IPS-18c (cell line): Measurements from ENCODE around the gene C5orf34.
"Not testable (repeated sequence)": the region's sequence is repeated elsewhere in the genome, so short reads cannot be mapped to it uniquely, and the experiment has no call there.

Source experiments
- H3K4me3 ChIP-seq: 2 replicates; pipeline ENCODE4 v1.7.0; 2013; ENCODE audit warnings: low read depth, mild to moderate bottlenecking, low read length, moderate library complexity; ENCODE audit not compliant: insufficient read depth
- H3K9me3 ChIP-seq: one replicate; pipeline ENCODE4 v1.6.1; 2013; ENCODE audit warnings: mild to moderate bottlenecking, low read length, moderate library complexity; ENCODE audit not compliant: control insufficient read depth, insufficient read depth

The C5orf34 gene

DNA sequence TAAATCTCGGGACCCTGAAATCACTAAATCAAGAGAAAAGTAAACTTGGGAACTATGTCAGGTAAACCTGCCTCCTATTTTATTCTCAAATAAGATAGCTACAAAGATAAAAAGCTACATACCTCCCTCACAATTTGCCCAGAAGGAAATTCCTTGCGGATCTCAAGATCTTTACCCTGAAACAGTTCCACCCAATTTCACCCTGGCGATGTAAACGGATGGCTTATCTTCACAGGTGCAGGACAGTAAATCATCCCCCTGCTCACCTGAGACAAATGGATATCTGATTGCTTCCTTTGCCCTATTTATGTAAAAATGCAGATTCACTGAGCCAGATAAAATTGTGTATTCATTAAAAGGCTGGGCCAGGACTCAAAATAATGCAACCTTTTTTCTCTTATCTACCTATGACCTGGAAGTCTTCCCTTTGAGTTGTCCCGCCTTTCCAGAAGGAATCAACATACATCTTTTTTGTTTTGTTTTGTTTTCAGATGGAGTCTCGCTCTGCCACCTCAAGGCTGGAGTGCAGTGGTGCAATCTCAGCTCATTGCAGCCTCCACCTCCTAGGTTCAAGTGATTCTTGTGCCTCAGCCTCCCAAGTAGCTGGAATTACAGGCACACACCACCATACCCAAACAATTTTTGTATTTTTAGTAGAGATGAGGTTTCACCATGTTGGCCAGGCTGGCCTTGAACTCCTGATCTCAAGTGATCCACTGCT lies 45.1 kb downstream of the C5orf34 start:
- Histone ChIP-seq H3K4me3 (no peak overlapping the region), H3K9me3 (no peaks in the 10 kb centered on the region)

DNA sequence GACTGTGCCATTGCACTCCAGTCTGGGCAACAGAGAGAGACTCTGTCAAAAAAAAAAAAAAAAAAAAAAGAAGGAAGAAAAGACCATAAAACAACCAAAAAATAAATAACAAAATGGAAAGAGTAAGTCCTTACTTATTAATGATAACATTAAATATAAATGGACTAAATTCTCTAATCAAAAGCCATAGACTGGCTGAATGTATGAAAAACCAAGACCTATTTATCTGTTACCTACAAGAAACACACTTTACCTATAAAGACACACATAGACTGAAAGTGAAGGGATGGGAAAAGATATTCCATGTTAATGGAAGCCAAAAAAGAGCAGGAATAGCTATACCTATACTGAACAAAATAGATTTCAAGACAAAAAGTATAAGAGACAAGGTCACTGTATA lies 47.8 kb downstream of the C5orf34 start:
- Histone ChIP-seq H3K9me3 (no peaks in the 10 kb centered on the region), H3K4me3 (no peak overlapping the region)

DNA sequence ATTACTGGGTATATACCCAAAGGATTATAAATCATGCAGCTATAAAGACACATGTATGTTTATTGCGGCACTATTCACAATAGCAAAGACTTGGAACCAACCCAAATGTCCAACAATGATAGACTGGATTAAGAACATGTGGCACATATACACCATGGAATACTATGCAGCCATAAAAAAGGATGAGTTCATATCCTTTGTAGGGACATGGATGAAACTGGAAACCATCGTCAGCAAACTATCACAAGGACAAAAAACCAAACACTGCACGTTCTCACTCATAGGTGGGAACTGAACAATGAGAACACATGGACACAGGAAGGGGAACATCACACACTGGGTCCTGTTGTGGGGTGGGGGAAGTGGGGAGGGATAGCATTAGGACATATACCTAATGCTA lies 49.5 kb downstream of the C5orf34 start:
- not testable (repeated sequence) for H3K4me3 ChIP-seq, H3K9me3 ChIP-seq

DNA sequence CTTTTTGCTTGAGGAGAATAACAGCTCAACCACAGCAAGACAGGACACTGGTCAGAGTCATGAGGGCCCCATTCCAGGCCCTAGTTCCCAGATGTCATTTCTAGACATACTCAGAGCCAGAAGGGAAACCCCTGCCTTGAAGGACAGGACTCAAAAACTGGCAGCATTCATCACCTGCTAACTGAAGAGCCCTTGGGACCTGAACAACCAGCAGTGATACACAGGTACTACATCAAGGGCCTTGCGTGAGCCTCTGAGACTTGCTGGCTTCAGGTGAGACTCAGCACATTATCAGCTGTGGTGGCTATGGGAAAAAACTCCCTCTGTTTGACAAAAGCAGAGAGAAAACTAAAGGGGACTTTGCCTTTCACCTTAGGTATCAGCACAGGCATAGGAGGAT lies 53.9 kb downstream of the C5orf34 start:
- Histone ChIP-seq H3K9me3 (peaks cover 2% of the 10 kb centered on the region), H3K4me3 (no peak overlapping the region)

DNA sequence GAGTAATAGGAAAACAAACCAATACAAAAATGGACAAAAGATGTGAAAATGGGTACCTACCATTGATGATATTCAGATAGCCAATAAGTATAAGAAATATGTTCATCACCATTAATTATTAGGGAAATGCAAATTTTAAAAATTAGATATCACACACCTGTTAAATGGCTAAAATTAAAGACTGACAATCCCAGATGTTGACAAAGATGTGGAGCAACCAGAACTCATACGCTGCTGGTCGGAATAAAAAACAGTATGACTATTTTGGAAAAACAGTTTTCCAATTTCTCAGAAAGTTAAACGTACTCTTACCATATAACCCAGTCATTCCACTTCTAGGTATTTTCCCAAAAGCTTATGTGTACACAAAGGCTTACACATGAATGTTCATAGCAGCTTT lies 58.4 kb downstream of the C5orf34 start:
- Histone ChIP-seq H3K4me3 (no peak overlapping the region), H3K9me3 (peaks cover 2% of the 10 kb centered on the region)

DNA sequence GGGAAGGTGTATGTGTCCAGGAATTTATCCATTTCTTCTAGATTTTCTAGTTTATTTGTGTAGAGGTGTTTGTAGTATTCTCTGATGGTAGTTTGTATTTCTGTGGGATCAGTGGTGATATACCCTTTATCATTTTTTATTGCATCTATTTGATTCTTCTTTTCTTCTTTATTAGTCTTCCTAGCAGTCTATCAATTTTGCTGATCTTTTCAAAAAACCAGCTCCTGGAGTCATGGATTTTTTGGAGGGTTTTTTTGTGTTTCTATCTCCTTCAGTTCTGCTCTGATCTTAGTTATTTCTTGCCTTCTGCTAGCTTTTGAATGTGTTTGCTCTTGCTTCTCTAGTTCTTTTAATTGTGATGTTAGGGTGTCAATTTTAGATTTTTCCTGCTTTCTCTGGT lies 73.4 kb downstream of the C5orf34 start:
- not testable (repeated sequence) for H3K4me3 ChIP-seq, H3K9me3 ChIP-seq

DNA sequence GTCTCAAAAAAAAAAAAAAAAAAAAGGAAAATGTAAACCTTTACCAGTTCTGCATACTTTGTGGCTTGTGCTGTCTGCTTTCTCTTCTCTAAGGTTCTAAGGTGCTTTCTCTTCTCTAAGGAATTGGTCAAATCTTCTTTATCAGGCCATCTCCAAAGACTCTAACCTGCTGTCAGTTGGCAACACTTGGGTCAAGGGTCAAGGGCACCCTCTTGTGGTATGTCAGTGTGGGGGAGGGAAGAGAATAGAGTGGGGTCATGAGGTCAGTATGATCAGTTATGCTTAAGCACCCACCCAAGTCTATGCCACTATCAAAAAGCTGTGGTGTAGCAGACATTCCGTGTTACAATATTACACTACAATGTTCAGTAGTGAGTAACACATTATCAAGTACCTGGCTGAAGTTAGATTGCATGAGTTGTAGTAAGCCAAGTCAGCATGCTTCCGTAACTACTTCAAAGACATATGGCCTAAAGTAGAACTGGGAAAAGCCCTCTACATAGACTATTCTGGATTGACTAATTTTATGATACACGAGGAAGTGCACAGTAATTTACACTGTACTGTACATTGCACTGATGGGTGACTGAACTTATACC lies 77.8 kb downstream of the C5orf34 start:
- no peak overlapping the region for H3K4me3 ChIP-seq

More for the DNA sequence above, 77.8 kb downstream of the C5orf34 start:
- no peaks in the 10 kb centered on the region for H3K9me3 ChIP-seq
